ENCODE data around the gene NRSN2. TPM values are rescaled to one million over a fixed set of nuclear protein-coding genes. Genes with fewer than 3 reads are reported as not detected.

NRSN2 gene
- total RNA-seq, 1 experiment from 2014 or later, result 0.42 TPM

DNA sequence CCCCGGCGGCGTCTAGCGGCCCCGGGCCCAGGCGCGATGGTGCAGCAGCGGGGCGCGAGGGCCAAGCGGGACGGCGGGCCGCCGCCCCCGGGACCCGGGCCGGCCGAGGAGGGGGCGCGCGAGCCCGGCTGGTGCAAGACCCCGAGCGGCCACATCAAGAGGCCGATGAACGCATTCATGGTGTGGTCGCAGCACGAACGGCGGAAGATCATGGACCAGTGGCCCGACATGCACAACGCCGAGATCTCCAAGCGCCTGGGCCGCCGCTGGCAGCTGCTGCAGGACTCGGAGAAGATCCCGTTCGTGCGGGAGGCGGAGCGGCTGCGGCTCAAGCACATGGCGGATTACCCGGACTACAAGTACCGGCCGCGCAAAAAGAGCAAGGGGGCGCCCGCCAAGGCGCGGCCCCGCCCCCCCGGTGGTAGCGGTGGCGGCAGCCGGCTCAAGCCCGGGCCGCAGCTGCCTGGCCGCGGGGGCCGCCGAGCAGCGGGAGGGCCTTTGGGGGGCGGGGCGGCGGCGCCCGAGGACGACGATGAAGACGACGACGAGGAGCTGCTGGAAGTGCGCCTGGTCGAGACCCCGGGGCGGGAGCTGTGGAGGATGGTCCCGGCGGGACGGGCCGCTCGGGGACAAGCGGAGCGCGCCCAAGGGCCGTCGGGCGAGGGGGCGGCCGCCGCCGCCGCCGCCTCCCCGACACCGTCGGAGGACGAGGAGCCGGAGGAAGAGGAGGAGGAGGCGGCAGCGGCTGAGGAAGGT is 20.8 kb upstream of the NRSN2 start:
- peaks cover 54% of the 10 kb centered on the region for H3K36me3 Mint-ChIP-seq (ENCODE audit: insufficient read depth, unreplicated experiment)
- intact Hi-C loops (cut with micrococcal nuclease; ENCODE audit: unreplicated experiment), result no loop called here
- BruUV-seq (replicated peaks), result no TSS peak
- CTCF ChIA-PET, result interaction anchor here (0.7 kb wide), 1 partner anchor 18 kb away, joined by 5 read pairs; no protein-coding TSS in a partner anchor
- no peaks in the 10 kb centered on the region for H3K27me3 Mint-ChIP-seq (ENCODE audit: unreplicated experiment)
- H3K4me3 Mint-ChIP-seq (ENCODE audit: low read depth, unreplicated experiment), result peak overlapping the region; percentile 74
- peaks cover 13% of the 10 kb centered on the region for H3K4me1 Mint-ChIP-seq (ENCODE audit: low read depth, unreplicated experiment)
- H3K9me3 Mint-ChIP-seq (ENCODE audit: low read depth, unreplicated experiment), result no peaks in the 10 kb centered on the region
- TF ChIP-seq, protein P1, sequence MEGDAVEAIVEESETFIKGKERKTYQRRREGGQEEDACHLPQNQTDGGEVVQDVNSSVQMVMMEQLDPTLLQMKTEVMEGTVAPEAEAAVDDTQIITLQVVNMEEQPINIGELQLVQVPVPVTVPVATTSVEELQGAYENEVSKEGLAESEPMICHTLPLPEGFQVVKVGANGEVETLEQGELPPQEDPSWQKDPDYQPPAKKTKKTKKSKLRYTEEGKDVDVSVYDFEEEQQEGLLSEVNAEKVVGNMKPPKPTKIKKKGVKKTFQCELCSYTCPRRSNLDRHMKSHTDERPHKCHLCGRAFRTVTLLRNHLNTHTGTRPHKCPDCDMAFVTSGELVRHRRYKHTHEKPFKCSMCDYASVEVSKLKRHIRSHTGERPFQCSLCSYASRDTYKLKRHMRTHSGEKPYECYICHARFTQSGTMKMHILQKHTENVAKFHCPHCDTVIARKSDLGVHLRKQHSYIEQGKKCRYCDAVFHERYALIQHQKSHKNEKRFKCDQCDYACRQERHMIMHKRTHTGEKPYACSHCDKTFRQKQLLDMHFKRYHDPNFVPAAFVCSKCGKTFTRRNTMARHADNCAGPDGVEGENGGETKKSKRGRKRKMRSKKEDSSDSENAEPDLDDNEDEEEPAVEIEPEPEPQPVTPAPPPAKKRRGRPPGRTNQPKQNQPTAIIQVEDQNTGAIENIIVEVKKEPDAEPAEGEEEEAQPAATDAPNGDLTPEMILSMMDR (IDR thresholded peaks at IDR 0.05; ENCODE audit: unreplicated experiment), result no peak
- H3K27ac Mint-ChIP-seq (ENCODE audit: unreplicated experiment), result peak overlapping the region; percentile 33
- peak; percentile 55 for DNase-seq

DNA sequence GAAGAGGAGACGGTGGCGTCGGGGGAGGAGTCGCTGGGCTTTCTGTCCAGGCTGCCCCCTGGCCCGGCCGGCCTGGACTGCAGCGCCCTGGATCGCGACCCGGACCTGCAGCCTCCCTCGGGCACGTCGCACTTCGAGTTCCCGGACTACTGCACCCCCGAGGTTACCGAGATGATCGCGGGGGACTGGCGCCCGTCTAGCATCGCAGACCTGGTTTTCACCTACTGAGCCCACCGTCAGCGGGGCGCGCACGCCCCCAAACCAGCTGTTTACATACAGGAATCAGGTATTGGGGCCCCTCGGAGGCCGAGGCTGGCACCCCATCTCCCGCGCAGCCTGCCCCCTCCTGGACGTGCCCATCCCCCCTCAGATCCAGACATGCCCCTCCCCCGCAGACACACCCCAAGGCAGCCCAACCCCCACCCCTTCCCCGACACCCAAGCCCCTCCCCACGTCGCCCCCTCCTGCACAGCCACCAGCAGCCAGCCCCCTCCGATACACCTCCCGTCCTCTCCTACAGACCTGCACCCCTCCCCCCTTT is 20.2 kb upstream of the NRSN2 start:
- DNase-seq, result peak; percentile 33
- intact Hi-C loops (cut with micrococcal nuclease; ENCODE audit: unreplicated experiment), result no loop called here
- CTCF ChIA-PET, result interaction anchor here (0.7 kb wide), 1 partner anchor 19 kb away, joined by 5 read pairs; no protein-coding TSS in a partner anchor

DNA sequence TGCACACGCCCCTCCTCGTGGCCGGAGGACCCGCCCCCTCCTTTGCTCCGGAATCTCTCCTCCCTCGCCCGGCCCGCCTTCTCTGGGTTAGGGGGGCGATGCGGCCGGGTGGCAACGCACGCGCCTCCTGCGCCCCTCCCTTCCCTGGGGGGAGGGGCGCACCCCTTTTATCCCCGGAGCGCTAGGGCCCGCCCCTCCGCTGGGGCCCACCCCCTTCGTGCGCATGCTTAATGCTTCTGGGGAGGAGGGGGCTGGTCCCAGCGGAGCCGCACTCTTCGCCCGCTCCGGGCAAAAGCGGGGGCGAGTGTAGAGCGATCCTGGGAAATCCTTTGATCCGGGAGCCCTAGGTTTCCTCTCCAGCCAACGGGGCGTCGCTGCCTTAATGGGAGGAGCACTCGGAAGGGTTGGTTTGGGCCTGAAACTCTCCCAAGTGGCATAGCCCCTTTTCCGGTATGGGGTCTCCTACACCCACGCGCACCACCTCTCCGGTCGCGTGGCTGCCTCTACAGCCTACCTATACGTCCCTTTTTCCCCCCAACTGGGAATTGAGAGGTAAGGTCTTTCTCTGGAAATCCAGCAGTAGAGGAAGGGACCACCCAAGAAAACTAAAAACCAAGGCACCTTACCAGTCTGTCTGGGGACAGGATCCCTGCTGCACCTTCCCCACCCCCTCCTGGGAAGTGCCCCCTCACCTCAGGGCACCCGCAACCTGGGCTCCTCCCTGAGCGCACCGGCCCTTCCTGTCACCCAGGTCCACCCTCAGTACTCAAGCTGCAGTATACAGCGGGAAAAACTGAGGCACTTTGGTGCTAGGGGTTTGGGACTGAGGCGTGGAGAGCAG is 19.5 kb upstream of the NRSN2 start:
- TF ChIP-seq, protein P1 (IDR thresholded peaks at IDR 0.05; ENCODE audit: unreplicated experiment), result no peak
- TSS peak; percentile 39 for BruUV-seq (replicated peaks)
- peak overlapping the region; percentile 33 for H3K27ac Mint-ChIP-seq (ENCODE audit: unreplicated experiment)
- CTCF ChIA-PET, result no interaction called here
- peaks cover 54% of the 10 kb centered on the region for H3K36me3 Mint-ChIP-seq (ENCODE audit: insufficient read depth, unreplicated experiment)
- peak; percentile 74 for DNase-seq
- intact Hi-C loops (cut with micrococcal nuclease; ENCODE audit: unreplicated experiment), result no loop called here
- H3K4me1 Mint-ChIP-seq (ENCODE audit: low read depth, unreplicated experiment), result peaks cover 13% of the 10 kb centered on the region
- H3K9me3 Mint-ChIP-seq (ENCODE audit: low read depth, unreplicated experiment), result no peaks in the 10 kb centered on the region
- H3K27me3 Mint-ChIP-seq (ENCODE audit: unreplicated experiment), result no peaks in the 10 kb centered on the region
- H3K4me3 Mint-ChIP-seq (ENCODE audit: low read depth, unreplicated experiment), result peak overlapping the region; percentile 74

More for the DNA sequence above, 20.2 kb upstream of the NRSN2 start:
- TF ChIP-seq, protein P1 (IDR thresholded peaks at IDR 0.05; ENCODE audit: unreplicated experiment), result no peak
- Mint-ChIP-seq H3K36me3 (ENCODE audit: insufficient read depth, unreplicated experiment) (peaks cover 54% of the 10 kb centered on the region), H3K27ac (ENCODE audit: unreplicated experiment) (peak overlapping the region; percentile 33), H3K27me3 (ENCODE audit: unreplicated experiment) (no peaks in the 10 kb centered on the region), H3K9me3 (ENCODE audit: low read depth, unreplicated experiment) (no peaks in the 10 kb centered on the region), H3K4me3 (ENCODE audit: low read depth, unreplicated experiment) (peak overlapping the region; percentile 74), H3K4me1 (ENCODE audit: low read depth, unreplicated experiment) (peaks cover 13% of the 10 kb centered on the region)
- no TSS peak for BruUV-seq (replicated peaks)

Data from Calu3 (cell line).